HG03457 (cell line): Measurements from ENCODE around the gene PARS2.

Experiments used
- ATAC-seq: cut with Tn5 transposase; IDR thresholded peaks from one replicate; pipeline ENCODE4 v1.9.1; 2021; ENCODE audit warnings: moderate number of reproducible peaks; ENCODE audit not compliant: unreplicated experiment

Gene PARS2

GRCh38 chr1:54764133-54764921 lies at the start of gene PARS2:
PARS2 (minus strand) TSS chr1:54764523; CDS start chr1:54759161, 5,362 bp downstream.
- peak; percentile 91 for ATAC-seq

DNA sequence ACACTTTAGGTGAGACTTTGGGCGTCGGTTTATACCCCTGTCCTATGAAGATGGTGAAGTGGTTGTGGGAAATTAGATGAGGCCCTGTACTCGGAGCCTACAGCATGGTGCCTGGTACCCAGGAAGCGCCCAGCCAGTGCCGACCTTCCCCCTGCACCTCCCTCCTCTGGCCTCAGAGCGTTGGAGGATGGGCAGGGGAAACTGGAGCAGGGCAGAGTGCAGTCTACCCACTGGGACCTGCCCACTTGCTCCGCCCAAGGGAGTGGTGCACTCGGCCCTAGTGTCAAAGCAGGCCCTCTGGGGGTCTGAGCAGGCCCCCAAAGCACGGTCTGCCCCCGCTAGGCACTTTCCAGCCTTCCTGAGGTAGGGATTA lies 49.8 kb upstream of the PARS2 start:
- no peak for ATAC-seq

GRCh38 chr1:54813485-54814125 lies 49.3 kb upstream of the PARS2 start:
- ATAC-seq = no peak

DNA sequence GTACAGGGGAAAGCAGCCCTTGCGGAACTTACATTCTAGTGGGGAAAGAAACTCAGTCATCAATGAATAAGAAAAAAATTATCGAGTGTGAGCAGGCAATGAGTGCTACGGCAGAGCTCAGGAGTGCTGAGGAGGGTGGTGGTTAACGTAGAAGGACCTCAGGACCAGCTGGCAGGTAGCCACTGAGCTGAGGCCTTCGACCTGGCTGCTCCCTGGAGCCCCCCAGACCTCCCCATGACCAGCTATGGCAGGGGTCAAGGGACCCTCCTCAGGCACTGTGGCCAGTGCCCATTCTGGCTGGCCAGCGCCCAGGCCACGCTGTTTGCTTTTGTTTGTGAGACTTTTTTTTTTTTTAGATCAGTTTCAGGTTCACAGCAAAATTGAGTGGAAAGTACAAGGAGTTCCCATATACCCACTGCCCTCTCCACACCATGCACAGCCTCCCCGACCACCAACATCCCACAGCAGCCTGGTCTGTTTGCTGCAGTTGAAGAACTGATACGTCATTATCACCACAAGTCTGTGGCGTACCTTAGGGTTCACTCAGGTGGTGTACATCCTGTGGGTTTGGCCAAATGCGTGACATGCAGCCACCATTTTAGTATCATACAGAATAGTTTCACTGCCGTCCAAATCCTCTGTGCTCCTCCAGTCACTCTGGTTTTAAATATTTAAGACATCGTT lies 48.6 kb upstream of the PARS2 start:
- ATAC-seq = no peak

GRCh38 chr1:54811739-54812655 lies 47.7 kb upstream of the PARS2 start:
- ATAC-seq = no peak

DNA sequence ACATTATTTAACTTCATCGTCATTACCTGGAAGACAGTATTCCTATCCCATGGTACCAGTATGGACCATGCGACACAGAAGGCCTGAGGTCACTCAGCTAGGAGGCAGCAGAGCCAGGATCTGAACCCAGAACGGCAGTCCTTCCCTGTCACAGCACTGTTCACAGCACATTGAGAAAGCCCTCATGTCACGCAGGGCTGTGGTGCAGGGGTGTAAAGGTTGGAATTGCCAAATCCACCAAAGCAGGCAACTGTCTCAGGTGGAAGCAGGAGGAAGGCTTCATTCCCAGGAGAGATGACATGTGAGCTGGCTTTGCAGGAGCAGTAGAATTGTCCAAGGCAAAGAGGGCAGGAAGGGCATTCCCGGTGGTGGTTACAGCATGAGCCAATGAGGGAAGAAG lies 46.7 kb upstream of the PARS2 start:
- no peak for ATAC-seq

DNA sequence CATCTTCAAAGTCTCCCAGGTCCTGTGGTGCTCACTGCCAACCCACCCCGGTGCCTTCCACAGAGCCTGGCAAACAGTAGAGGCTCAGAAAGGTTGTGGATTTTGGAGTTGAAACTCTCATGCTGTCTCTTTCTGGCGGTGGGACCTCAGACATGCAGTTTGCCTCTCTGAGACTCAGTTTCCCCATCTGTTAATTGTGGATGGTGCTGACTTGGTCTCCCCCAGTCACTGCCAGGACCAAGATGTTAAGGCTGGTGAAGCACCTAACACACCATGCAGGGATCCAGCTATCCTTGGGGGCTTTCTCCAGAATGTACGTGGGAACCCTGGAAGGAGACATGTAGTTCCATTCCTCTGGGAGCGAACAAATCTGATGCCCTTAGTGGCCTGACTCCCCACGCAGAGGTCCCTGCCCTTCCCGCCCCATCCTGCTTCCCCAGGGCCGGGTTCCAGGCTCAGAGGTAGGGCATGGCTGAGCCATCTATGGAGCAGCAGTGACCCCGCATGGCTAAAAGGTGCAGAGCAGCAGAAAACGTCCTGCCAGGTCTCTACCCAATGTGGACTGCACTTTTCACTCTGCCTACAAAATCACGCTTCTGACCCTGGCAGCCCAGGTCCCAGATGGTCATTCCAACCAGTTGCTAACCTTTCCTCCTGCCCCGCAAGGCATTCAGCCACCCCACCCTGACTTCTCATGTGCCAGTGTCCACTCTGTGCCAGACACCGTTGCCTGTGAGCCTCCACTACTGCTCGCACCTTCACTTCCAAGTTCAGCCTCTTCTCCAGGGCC lies 46.0 kb upstream of the PARS2 start:
- ATAC-seq = no peak

- ATAC-seq = no peak
These were observed 45.3 kb upstream of the PARS2 start for GRCh38 chr1:54809496-54810074.

DNA sequence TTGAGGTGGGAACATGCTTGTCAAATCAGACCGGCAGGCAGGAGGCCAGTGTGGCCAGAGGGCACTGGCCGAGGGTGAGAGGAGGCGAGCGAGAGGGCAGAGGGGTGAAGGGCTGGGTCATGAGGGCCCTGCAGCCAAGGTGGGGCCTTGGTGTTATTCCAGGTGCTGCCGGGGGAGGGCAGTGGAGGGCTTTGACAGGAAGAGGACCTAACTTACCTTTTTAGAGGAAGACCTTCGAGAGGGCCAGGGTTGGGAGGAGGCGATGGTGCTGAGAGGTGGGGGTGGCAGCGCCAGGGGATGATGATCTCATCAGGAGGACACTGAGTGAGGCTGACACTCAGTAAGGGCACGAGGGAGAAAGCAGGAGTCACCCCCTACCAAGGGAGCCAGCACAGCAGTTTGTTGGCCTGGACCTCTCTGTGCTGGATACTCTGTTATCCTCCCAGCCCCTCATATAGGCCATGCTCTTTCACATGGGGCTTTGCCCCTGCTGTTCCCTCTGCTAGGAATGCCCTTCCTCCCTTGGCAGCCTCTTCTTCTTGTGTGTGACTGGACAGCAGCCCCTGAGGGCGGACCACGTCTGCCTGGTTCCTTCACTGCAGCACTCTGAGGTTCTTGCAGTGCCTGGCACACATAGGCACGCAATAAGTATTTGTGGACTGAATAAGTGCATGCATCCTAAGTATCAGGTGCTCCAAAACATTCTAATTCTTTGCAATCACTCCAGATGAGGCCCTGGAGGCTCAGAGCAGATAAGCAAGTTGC lies 44.3 kb upstream of the PARS2 start:
- no peak for ATAC-seq

GRCh38 chr1:54807756-54808155 lies 43.4 kb upstream of the PARS2 start:
- ATAC-seq = no peak

DNA sequence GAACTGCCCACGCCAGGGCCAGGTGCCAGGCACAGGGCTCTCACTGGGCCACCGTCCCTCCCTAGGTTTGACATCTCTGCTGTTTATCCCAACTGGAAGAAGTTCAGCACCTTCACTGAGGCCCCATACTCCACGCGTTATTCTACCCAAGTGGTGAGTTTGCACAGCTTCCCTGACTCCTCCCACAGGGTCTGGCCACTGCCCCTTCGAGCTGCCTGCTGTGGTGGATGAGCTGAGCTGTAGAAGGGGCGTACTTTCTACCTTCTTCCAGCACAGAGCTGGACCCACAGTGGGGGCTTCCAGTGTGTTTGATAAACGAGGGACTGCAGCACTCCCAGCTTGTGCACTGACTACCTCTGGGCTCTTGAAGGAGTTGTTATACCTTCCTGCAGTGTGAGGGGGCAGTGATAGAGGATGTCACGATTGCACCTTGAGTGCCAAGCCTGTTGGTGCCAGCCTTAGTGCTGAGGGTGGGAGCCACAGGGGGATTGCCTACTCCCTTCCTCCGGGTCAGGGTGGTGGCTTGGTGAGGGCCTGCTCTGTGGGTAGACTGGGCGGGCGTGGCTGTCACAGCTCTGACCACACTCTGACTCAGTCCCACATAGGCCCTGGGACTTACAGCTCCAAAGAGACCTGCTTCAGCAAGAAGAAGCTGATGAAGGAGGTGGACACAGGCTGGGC lies 42.7 kb upstream of the PARS2 start:
- ATAC-seq = no peak

- ATAC-seq = no peak
These were observed 41.7 kb upstream of the PARS2 start for GRCh38 chr1:54805981-54806381.

GRCh38 chr1:54805466-54805865 lies 41.1 kb upstream of the PARS2 start:
- ATAC-seq = no peak

- no peak for ATAC-seq
These were observed 40.3 kb upstream of the PARS2 start for GRCh38 chr1:54804471-54805132.

DNA sequence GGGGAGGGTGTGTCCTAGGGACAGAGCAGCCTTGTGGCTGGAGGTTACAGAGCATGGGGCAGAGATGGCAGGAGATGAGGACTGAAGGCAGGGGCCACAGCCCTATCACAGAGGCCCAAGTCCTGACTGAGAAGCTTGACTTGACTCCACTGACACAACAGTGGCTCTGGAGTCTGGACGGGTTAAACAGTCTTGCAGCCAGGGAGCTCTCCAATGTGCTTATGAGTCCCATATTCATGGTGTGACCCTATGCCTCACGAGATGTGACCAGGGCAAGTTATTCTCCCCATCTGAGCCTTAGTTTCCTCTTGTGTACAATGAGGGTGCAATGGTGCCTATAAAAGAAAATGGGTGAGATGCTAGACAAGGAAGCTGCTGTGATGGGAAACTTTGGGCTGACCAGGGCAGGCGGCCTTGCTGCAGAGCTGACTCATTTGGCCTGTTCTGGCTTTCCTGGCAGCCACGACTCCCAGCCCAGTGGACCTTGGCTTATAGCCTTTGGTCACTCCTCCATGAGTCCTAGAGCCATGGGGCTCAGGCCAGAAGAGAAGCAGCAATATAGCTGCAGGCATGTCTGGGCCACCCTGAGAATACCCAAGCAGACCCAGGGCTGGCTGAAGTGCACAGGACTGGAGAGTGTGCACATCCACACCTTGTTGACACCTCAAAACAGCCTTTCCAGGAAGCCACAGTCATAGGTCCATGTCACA lies 39.6 kb upstream of the PARS2 start:
- no peak for ATAC-seq

- peak; percentile 80 for ATAC-seq
These were observed 36.8 kb upstream of the PARS2 start, which contains the start of gene TTC22 for GRCh38 chr1:54800899-54801759. TTC22 (minus strand) TSS chr1:54801323; CDS start chr1:54801163, 160 bp downstream.
